GM19328 (cell line): ENCODE measurements around the gene KLHL30.

Experiments
- ATAC-seq: cut with Tn5 transposase; IDR thresholded peaks from one replicate; pipeline ENCODE4 v1.9.1; 2021; ENCODE audit warnings: mild to moderate bottlenecking, moderate library complexity; ENCODE audit not compliant: unreplicated experiment

Gene KLHL30

DNA sequence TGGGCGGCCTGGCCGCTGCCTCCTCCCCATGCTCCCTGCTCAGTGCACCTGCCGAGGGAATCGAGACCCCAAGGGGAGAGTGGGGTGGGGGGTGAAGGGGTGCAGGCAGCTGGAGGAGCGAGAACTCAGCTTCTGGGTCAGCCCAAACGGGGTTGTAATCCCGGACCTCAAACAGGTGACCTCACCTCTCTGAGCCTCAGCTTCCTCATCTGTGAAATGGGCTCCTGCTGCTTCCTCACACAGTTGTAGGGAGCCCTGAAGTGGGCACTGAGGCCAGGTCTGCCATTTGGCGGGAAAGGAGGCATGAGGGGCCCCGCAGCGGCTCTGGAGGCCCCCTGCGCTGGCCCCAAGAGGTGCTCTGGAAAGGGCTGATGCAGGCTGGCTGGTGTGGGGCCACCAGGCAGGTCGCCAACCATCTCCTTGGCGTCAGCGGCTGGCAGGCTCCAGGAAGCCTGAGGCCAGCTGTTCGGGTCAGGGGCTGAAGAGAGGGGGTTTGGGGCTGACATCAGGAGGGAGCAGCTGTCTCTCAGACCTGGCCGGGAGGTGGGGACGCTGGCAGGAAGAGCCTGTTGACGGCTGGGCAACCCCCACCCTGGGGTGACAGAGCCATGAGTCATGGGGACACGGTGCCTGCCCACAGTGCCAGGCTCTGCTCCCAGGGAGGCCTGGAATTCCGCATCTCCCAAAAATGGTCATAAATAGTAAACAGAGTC lies 4.9 kb downstream of the KLHL30 start:
- ATAC-seq = no peak

- ATAC-seq = no peak
These were observed 5.8 kb downstream of the KLHL30 start for GRCh38 chr2:238144262-238144661.

DNA sequence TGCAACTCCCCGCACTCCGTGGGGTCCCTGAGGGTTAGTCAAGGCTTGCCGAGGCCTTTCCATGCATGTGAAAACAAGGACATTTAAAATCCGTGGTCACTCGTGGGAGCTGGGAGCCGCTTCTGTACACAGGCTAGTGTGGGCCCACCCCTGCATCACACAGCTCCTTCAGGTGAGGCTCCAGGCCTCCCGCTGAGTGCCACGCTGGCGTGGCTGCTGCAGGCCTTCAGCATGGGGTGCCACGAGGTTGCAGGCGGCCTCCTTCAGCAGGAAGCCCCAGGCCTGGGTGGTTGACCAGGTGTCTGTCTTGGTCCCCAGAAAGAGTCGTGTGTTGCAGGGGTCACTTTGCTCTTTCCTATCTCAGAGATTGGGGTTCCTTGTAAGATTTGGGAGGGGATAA lies 6.6 kb downstream of the KLHL30 start:
- no peak for ATAC-seq

DNA sequence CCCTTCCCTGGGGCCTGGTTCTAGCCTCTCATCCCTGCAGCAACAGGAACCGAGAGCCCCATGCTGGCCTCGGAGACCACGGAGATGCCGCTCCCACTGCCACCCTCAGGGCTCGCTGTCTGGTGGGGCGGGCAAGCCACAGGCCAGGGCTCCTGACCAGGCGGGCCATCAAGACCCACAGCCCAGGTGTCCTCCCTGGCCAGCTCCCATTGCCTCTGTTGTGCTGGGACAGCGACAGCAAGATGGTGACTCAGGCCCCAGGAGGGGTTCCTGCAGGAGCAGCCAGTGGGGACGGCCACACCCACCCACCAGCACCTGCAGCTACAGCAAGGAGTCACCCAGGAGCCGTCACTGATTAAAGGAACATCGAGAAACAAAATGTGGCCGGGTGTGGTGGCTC lies 7.4 kb downstream of the KLHL30 start:
- no peak for ATAC-seq

DNA sequence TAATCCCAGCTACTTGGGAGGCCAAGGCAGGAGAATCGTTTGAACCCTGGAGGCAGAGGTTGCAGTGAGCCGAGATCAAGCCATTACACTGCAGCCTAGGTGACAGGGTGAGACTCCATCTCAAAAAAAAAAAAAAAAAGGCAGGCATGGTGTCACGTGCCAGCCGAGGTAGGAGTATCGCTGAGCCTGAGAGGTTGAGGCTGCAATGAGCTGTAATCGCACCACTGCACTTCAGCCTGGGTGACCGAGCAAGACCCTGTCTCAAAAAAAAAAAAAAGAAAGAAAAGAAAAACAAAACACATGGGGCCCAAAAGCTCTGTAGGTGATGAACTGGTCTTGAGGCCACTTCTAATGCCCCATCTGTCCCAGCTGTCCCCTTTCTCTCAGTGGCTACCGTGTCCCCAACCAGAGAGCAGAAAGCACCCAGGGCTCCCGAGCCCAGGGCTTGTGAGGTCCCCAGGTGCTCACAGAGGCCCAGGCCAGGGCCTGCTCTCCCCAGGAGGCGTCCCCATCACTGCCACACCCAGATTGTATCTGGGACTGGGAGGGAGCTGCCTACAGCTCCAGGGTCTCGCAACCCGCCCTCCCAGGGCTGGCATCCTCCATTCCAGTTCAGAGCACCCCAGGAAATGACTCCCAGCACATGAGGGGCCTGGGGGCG lies 8.5 kb downstream of the KLHL30 start:
- no peak for ATAC-seq

DNA sequence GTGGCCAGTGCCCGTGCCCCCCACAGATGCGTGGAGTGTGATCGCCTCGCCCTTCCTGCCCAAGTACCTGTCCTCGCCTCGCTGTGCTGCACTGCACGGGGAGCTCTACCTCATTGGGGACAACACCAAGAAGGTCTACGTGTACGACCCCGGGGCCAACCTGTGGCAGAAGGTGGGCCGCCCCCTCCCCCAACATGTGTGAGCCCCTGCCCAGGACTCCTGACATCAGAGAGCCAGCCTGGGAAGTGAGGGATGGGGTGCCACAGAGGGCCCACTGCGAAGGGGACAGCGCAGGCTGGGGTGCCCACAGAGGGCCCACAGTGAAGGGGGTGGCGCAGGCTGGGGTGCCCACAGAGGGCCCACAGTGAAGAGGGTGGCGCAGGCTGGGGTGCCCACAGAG lies 10.5 kb downstream of the KLHL30 start:
- no peak for ATAC-seq

DNA sequence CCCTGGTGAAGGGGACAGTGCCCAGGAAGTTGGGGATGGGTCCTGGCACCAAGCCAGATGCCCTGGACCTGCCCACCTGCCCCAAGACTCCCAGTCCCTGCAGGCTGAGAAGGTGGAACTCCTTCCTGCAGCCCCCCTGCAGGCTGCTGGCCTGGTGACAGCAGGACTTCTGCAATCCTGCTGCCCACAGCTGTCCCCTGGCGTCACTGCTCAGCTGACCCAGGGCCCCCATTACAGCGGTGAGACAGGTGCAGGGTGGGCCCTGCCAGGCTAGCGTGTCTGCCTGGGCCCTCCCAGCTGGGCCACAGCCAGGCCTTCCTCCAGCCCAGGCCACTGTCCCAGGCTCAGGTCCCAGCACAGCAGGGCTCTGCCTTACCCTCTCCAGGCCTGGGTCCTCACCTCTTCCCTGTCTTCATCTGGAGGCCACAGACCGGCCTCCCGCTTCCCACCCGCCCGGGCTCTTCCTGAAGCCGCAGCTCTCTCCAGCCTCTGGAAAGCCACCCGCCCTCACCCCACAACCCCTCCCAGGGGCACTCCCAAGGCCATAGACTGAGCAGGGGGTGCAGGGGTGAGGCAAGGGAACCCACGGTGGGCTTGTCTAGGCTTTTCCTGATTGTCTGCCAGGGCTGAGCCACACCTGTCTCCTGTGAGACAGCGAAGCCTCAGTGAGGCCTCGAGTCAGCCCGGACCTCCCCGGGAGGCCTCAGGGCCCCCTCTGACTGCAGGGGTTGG lies 11.5 kb downstream of the KLHL30 start:
- no peak for ATAC-seq

DNA sequence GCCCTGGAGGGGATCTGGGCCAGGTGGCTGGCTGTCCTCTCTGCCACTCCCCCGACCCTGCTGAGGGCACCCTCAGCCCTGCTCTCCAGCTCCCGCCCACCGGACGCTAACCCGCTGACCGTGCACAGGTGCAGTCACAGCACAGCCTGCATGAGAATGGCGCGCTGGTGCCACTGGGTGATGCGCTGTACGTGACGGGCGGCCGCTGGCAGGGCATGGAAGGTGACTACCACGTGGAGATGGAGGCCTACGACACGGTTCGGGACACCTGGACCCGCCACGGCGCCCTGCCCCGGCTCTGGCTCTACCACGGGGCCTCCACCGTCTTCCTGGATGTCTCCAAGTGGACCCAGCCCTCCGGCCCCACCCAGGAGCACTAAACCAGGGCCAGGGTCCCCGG lies 12.2 kb downstream of the KLHL30 start:
- ATAC-seq = no peak

GRCh38 chr2:238151205-238151604 lies 12.7 kb downstream of the KLHL30 start:
- ATAC-seq = no peak

DNA sequence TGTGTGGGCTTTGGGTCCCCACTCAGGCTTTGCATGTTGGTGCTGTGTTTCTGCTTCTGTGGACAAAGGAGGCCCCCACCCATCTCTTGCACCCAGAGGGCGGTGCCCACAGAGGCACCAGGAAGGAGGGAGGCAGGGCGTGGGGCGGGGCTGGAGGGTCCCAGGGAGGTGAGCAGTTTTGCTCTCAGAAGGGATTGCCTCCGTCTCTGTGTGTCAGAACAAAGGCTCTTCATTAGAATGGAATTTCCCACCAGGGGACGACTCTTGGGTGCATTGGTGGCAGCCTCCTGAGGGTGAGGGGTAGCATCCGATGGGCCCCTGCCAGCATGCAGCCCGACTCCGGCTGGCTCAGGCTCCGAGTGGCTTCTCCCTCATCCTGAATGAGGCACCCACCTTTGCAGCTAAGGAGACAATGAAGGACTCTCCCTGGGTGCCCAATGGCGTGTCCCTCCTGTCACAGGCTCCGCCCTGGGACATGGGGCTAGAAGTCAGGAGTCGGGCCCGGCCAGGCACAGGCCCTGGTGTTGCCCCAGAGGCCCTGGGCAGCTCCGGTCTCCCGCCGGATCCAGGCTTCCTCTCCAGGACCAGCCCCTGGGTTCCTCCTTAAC lies 13.3 kb downstream of the KLHL30 start:
- no peak for ATAC-seq

GRCh38 chr2:238152771-238153688 lies 14.6 kb downstream of the KLHL30 start:
- ATAC-seq = no peak

DNA sequence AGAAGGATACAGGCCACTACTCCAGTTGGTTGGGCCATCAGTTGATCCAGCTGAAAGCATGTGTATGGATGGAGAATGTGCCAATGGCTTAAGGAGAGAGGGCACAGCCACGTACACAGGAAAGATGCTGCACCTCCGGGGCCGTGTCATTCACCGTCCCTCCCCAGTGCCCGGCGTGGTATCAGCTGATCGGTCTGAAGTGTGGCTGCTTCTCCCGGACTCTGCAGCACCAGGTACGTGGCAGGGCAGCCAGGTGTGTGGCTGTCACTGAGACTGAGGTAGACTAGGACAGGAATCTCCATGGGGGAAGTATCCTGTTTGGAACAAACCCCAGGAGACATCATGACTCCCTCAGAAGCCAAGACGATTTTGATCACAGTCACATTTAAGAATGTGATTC lies 16.1 kb downstream of the KLHL30 start:
- ATAC-seq = no peak

GRCh38 chr2:238155051-238155760 lies 16.7 kb downstream of the KLHL30 start:
- no peak for ATAC-seq

DNA sequence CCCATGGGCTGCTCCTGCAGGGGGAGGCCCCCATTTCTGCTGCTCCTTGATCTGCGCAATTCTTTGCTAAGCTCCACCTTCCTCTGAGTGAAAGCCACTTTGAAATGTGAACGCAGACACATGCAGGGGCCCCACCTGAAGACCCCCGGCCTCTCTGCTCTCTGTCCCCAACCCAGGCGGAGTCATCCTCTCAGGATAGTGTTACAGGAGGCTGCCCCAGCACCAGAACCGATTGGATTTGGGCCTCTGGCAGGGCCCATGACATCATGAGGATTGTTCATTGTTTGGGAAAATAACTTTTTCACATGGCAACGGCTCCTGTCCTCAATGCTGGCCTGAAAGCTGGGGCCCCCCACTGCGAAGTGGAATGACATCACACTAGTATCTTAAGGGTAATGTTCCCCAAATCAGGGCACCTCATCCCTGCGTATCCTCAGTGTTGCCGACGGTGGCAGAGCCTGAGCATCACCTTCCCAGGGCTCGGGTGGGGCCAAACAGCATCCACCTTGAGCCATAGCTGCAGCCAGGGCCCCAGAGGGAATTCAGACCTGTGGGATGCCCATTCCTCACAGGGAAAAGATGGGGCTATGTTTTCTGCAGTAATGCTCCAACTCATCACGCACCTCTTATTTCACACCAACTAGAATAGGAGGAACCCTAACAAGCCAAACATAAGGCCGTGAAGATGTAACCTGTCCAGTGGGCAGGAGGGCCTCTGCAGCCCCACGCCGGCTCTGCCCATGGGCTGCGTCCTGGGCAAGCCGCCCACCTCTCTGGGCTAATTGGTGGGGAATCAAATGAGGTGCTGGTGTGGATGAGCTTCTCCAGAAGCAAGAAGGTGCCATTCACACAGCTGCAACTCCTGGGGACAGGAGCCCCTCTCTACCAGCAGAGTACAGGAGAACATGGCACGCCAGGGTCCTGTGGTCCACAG lies 17.6 kb downstream of the KLHL30 start:
- no peak for ATAC-seq

DNA sequence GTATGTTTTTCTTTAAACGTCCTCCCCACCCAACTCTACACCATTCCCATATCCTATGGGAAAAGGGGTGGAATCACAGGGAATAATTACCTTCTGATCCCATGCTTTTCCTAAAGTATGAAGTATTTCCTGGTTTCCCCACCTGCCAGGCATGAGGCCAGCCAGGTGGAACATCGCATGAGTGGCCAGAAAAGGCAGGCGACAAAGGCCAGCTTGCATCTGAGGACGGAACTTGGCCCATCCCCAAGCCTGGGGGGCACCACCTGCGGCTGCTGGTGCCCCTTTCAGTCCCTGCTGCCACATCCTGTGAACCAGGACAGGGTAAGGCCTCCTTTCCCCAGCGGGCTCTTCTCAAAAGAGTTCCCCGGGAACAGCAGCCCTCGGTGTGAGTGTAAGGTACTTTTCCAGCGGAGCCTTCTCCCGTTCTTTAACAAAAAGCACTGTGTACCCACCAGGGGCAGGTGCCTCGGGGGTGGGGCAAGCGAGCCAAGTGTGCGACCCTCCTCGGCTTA lies 19.1 kb downstream of the KLHL30 start:
- no peak for ATAC-seq

- ATAC-seq = no peak
These were observed 19.6 kb downstream of the KLHL30 start for GRCh38 chr2:238158018-238158508.

DNA sequence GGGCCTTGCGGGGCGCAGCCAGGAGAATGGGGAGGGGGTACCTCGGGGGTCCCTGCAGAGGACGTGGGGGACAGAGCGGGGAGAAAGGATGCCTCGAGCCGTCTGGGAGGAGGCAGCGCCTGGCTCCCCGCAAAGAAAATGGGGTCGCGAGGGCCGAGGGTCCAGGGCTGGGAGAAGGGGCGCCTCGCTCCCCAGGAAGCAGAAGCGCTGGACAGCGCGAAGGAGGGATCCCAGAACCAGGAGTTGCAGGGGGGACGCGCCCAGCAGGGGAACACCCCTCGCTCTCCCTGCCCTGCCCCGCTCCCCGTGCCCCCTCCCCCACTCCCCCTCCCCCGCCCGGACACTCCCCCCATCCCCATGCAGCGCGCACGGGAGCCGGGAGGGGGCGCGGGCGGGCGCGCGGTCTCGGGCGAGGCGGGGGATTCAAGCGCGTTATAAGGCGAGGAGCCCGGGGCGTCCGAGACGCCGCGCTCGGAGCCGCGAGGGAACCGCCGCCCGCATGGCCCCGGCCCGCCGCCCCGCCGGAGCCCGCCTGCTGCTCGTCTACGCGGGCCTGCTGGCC lies 20.1 kb downstream of the KLHL30 start, which contains the start of gene ERFE:
TSS of gene ERFE (plus strand) at position 462 of the 562 bp plus-strand sequence. CDS start at position 500, 38 bp downstream.
- ATAC-seq = no peak

GRCh38 chr2:238159071-238159539 lies 20.6 kb downstream of the KLHL30 start:
- no peak for ATAC-seq
